GM18511 (cell line): Measurements from ENCODE around the gene CAMTA1.
"Not testable (repeated sequence)": the region's sequence is repeated elsewhere in the genome, so short reads cannot be mapped to it uniquely, and the experiment has no call there.

Experiments used
- ATAC-seq: cut with Tn5 transposase; IDR thresholded peaks from one replicate; pipeline ENCODE4 v1.9.1; 2021; ENCODE audit warnings: mild to moderate bottlenecking, moderate library complexity; ENCODE audit not compliant: unreplicated experiment

The CAMTA1 gene

DNA sequence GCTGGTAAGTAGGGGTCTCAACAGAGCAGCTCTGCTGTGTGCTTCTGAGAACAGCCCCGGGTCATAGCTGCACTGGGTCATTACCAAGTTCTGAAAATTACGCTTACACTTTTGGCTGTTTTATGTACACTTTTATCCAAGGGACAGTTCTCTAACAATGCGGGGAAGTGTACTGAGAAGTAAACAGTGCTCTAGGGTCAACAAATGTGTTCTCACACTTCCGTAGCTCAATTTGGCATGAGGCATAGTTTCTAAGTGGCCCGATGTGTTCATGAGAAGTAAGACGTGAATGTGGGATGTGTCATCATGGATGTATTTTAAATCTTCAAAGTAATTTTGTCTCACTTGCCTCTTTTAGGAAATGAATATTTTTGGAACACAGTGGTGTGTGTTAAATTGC is 975.0 kb downstream of the CAMTA1 start:
- ATAC-seq, result no peak

DNA sequence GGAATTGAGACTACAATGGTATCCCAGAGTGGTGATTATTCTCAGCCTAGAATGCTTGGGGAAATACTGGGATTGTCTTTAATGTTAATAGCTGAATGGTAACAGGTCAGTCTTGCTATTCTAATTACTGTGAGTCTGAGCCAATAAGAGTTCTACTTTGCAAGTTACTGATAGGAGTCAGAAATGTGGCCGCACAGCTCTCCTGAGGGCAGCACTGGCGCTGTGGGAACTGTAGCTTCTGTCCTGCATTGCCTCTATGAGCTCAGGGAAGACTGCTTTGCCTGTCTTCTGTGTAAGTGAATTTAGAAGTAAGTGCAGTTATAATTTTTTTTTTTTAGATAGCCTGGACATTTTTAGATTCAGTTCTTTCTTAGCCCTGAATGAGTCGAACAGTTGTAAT is 975.8 kb downstream of the CAMTA1 start:
- no peak for ATAC-seq

DNA sequence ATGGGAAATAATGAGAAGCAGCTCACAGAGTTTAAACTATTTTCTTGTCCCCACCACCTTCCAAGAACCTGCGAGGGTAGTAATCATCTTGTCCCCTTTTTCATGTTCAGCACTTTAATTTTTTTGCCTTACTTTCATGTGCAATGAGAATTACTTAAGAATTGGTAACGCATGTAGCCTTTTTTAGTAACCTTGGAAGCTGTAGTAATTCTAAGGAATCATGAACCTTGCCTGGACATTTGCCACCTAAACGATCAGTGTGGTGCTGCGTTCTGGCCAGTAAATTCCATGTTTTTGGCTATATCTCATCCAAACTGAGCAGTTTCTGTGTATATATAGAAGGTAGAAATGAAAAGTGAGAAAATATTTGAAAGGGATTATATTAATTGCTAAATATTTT is 981.9 kb downstream of the CAMTA1 start:
- no peak for ATAC-seq

DNA sequence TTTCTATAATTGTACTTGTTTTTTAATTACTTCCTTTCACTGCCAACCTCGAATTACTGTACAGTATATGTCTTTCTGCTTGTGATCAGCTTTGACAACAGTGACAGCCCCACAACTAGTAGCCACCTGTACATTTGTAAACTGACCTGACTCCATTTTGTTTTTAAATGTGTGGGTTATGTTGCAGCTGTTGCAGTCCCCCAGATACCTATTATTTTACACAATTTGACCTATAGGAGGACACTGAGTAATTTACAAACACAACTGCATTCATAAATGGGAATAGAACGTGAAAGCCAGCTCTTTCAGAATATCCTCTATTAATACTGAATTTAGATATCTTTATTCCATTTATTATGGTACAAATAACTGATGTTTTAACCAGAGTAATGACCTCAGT is 983.3 kb downstream of the CAMTA1 start:
- ATAC-seq, result no peak

DNA sequence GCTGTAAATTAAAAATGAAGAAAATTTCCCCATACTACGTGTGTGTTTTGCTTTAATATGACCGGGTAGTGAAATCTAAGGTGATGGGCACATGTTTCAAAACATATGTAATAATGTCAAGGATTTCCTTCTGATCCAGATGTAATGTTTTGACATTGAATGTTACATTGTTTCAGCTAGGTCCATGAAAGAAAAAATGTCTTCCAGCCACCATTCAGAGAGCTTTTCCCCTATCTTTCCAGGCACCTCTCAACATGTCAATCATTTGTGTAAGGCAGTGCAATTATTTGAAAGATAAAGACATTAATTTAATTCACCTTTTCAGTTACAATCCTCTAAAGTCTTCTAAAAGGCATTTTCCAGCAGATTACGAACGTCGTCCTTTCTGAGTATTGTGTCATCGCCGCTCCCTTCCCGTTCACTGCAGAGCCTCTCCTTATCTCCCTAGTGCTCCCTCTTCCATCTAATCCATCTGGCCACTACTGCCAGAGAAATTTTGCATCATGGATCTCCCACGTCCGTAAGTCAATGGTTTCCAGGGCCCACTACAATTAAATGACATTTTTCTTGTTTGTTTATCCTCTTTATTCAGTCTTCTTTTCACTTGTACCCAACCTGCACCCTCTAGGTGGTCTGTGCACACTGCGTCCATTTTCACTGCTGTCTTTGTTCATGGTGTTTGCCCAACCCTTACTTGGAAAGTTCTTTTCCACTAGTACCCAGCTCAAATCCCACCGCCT is 984.6 kb downstream of the CAMTA1 start:
- ATAC-seq, result no peak

DNA sequence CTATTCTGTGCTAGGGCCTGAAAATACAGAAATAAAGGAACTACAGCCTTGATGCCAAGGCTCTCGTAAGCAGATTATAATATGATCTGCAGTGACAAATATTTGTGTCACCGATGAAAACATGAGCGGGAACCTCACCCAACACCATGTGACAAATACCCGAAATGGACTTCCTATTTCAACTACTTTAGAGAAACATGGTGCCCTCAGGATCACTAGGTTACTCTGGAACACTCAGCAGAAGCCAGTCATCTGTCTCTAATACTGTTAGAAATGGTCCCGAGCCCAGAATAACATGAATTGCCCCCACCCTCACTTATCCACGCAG is 985.4 kb downstream of the CAMTA1 start:
- ATAC-seq, result no peak

DNA sequence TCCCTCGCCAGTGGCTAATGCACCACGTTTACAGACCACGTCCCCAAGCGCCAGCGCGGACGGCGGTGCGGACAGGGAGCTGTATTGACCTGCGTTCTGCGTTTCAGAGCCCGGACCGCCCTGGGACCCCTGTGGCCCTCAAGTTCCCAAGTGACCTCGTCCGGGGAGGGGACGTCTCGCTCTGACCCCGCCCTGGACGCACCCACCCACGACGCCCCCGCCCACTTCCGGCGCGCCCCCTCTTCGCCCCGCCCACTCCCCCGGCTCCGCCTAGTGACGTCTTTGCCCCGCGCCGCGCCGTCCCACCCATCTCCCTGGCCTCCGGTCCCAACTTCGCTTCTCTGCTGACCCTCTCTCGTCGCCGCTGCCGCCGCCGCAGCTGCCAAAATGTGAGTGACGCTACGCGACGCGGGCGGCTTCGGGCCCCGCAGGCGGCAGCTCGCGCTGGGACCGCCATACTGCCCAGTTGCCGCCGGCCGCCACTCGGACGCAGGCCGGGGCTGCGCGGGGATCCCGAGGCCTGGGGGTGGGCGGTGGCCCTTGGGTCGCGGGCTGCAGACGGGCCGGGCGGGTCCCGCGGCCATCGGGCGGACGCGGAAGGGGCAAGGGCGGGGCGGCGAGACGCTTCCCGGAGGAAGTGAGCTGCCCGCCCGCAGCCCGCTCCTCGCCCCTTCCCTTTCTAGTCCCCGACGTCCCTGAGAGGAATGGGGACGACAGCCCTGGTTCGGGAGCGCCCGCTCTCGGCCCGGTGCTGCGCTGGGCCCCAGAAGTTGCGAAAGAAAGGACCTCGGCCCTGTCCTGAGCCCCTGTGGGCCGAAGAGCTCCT is 986.0 kb downstream of the CAMTA1 start, which contains the start of gene VAMP3:
TSS of gene VAMP3 (plus strand) at position 300 of the 826 bp plus-strand sequence. CDS start at position 388, 88 bp downstream.
- ATAC-seq, result peak; percentile 72

DNA sequence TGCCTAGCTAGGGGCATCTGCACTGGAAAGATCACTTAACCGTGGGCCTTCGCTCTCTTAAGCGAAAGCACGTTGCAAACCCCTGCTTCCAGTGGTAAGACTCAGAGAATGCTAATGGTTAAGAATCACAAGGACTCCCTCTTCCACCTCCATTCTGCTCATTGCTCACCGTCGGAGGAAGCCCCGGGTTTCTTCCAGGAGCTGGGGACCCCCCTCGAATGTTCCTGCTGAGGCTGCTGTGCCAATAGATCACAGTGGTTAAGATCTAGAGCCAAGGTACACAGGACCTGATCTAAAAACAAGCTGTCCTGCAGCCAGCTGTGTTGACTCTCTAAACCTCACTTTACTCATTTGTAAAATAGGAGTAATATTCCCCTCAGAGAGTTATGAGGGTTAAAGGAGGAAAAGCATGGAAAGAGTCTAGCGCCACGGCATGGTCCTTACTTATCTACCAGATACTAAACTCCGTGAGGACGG is 986.6 kb downstream of the CAMTA1 start:
- ATAC-seq, result no peak

DNA sequence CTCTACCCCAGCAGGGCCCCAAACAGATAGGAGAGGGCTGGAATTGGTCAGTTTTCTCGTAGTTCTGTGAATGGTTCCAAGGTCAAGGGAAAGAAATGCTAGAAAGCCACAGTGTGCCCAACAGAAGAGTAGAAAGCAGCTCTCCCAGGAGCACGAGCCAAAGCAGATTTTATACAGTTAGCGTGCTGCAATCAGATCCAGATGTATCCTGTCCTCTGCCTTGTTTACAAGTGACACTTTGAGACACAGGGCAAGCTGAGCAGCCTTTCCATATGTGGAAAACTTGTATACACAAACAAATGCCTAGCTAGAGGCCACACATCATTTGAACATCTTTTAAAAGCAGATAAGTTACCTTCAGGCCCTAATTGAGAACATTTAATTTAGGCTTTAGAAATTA is 992.3 kb downstream of the CAMTA1 start:
- ATAC-seq, result no peak

DNA sequence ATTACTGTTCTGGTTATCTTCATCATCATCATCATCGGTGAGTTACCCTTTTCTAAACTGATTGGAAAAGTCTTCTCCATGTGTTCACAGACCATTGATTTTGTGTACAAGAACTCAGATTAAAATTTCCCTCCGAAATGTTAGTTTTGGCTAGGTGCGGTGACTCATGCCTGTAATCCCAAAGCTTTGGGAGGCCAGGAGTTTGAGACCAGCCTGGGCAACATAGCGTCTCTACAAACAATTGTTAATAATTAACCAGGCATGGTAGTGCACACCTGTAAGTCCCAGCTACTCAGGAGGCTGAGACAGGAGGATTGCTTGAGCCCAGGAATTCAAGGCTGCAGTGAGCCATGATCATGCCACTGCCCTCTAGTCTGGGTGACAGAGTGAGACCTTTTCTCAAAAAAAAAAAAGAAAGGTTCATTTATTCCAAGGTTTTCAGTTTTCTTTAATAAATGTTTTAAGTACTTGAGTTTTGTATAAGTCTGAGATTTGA is 992.9 kb downstream of the CAMTA1 start:
- ATAC-seq, result no peak

DNA sequence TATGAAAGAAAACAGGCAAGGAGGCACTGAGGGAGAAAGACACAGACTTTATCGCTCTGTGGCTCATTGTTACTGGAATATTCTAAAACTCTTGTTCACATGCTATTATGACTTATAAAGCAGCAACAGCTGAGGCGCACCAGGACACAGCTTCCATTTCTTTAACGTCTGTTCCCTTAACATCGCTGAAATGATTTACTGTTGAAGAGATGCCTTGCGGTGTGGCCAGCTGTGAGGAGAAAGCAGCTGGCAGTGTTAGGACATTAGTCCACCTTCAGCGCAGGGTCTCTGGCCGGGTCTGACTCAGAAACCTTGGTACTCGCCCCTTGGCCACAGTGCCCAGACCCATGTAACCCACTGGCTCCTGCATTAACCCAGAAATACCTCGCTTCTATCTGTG is 995.7 kb downstream of the CAMTA1 start:
- no peak for ATAC-seq

DNA sequence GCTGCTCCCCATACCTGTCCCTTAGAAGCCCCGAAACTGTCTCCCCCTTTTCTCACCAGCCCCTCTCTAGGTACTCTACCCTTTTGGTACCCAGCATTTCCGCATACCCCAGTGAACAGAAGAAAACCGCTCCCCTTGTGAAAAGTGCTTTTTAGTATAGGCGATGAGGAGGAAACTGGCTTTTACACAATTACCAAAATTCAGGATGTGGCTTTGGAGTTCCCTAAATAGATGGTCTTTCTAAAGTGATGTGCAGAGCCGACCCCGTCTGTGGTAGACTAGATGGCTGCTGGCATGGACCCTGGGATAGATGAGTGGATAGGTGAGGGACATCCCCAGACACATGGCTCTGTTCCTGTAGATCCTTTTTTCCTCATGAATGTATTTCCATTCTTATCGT is 996.2 kb downstream of the CAMTA1 start:
- no peak for ATAC-seq

DNA sequence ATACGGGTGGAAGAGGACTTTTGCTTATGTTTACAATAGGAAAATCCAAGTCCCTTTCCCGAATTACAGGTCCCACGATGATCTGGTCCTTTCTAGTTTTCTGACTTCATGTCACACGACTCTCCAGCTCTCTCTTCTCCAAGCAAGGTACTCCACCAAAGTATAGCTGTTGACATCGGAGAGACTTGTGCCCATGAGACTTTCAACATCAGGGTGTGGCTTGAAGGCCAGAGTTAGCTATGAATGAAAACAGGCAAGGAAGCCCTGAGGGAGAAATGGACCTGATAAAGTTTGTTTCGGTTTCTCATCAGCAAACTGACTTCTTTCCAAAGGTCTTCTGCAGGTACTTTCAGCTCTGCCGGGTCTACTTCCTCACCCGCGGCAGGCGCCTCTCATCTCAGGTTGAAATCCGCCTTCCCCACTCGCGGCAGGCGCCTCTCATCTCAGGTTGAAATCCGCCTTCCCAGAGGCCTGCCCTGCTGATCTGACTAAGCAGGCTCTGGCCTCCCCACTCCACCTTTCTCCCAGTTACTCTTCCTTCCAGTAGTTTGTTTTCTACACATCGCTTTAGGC is 996.8 kb downstream of the CAMTA1 start:
- no peak for ATAC-seq

DNA sequence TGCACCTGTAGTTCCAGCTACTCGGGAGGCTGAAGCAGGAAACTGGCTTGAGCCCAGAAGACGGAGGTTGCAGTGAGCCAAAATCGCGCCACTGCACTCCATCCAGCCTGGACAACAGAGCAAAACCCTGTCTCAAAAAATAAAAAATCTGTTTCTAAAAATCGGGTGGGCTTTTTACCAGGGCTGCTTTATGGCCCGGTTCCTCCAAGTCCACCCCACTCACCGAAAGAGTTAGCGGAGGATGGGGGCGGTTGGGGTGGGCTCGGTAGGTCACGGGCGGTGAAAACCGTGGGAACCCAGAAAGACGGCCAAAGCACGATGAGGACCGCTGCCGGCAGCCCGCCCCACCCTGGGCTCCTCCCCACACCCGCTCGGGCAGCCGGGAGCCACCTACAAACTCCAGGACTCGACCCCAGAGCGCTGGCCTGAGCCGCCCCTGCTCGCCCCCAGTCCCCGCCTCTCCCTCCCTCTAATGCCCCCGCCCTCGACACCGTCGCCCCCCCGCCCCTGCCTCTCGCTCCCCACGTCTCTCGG is 998.0 kb downstream of the CAMTA1 start:
- no peak for ATAC-seq

DNA sequence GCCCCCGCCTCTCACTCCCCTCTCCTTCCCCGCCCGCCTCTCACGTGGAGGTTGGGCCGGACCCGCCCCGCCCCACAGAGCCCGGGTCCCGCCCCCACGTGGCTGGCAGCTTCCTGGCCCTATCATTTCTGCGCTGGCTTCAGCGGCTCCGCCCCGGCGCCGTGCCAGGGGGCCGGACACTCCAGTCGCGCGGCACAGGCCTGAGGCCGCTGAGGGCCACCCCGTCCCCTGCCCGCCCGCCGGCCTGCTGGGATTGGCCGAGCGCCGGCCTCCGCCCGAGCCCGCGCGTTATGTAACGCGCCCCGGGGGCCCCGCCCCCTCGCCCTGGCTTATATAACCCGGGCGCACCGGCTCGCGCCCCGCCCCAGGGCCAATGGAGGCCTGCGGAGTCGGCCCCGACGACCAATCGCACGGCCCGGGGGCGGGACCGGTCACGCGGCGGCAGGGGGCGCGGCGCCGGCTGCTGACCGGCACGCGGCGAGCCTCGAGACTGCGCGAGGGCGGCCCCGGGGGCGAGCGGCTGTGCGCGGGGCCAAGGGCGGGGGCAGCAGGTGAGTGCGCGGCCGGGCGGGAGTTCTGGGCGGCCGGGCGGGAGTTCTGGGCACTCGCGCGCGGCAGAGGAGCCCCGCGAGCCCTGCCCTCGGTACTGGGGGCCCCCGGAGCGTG is 998.7 kb downstream of the CAMTA1 start, which contains the start of gene PER3:
TSS of gene PER3 (plus strand) at position 466 of the 666 bp plus-strand sequence. CDS start 587 bp downstream, outside the sequence.
- ATAC-seq, result peak; percentile 91

DNA sequence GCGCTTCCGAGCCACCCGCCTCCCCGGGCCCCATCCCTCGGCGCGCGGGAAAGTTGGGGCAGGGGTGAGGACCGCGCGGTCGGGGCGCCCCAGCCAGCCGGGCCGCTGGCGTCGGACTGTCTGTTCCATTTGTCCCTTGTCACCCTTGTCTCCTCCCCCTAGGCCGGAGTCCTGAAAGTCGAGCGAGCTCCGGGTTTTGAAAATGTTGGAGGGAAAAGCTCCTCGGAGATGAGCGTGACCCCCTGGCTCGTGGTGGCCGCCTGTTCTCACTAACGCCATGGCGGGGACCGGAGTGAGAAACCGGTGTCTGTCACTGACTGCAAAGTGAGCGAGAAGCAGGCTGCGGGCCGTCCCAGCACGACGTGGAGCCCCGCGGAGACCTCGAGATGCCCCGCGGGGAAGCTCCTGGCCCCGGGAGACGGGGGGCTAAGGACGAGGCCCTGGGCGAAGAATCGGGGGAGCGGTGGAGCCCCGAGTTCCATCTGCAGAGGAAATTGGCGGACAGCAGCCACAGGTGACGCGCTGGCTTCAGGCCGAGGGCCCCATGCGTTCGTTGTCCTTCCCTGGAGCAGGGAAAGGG is 999.3 kb downstream of the CAMTA1 start:
- no peak for ATAC-seq

DNA sequence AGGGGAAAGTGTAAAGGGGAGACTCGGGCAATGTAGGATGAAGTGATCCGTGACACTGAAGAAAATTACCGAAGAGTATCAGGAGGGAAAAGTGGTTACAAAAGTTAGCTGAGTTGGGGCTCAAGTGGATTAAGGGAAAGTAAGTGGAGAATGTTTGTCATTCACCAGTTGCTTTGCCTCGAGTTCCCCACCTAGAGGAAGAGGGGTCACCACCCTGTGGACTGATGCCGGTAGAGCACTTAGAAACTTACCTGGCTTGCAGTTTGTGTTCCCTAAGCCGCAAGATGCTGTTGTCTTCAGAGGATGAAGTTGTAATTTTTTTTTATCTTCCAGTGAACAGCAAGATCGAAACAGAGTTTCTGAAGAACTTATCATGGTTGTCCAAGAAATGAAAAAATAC is 999.9 kb downstream of the CAMTA1 start:
- no peak for ATAC-seq

DNA sequence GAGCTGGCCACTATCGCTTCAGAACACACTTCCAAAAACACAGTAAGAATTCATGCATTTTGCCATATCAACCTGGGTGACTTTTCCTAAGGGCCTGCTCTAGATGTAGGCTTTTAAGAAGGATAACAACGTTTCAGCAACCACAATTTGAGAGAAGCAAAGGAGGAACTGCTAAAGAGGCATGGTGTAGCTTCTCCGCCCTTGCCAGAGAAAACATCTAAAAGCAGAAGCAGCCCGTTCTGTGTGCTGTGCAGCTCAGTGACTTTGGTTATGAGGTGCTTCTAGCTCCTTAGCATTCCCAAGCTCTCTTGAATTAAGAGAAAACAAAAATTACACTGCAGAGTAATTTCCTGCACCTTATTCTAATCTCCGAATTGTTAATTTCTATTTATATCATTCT is 1001.5 kb downstream of the CAMTA1 start:
- no peak for ATAC-seq

DNA sequence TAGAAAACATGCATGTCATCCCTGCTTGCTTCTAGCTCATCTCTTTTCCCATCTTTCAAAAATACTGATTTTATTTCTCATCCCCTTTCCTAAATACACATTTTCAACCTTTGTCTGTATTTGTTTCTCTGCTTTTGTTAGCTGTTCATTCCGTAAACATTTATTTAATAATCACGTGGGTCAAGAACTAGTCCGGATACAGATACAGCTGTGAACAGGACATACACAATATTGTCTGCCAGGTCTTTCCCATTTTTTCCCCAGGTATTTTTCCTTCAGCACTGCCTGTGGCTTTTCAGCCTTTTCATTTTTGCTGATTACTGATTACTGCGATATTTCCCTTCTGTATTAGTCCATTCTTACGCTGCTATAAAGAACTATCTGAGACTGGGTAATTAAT is 1004.6 kb downstream of the CAMTA1 start:
- ATAC-seq, result no peak

DNA sequence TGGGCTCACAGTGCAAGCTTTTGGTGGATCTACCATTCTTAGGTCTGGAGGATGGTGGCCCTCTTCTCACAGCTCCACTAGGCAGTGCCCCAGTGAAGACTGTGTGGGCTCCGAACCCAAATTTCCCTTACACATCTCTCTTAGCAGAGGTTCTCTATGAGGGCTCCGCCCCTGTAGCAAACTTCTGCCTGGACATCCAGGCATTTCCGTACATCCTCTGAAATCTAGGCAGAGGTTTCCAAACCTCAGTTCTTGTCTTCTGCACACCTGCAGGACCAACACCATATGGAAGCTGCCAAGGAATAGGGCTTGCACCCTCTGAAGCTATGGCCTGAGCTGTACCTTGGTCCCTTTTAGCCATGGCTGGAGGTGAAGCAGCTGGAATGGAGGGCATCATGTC is 1005.8 kb downstream of the CAMTA1 start:
- not testable (repeated sequence) for ATAC-seq
